T-cell (primary cell): Measurements from ENCODE around the gene ASAP2. TPM values are rescaled to one million over a fixed set of nuclear protein-coding genes. Genes with fewer than 3 reads are reported as not detected.

Experiments
- ATAC-seq, 4 experiments: fragments of 200-7000 bp in 3 of 4; fragments of 150-1000 bp in 1 of 4; cut with Tn5 transposase; replicated peaks in 1 of 4; 1 replicate in 3 of 4; 2 replicates in 1 of 4; pipeline ENCODE4 v1.10.0; 2021; ENCODE audit warnings: moderate library complexity in 3 of 4, mild to moderate bottlenecking in 2 of 4, moderate number of reproducible peaks in 1 of 4
- CTCF ChIA-PET, 2 donors: fragments of 300-600 bp; sonication (Branson Sonifier 250); formaldehyde crosslinking; loops; one replicate each; lab custom pipeline; 2022; ENCODE audit warnings: antibody characterized with exemption in 2 of 2; lab: Charles Lee
- POLR2A ChIA-PET, 2 donors: fragments of 300-600 bp; sonication (Branson Sonifier 250); formaldehyde crosslinking; loops; one replicate each; lab custom pipeline; 2022; ENCODE audit warnings: antibody characterized with exemption in 2 of 2; lab: Charles Lee
- DNase-seq, 35 experiments: peaks; one replicate each; pipeline versions ENCODE4 v3.0.0 to v3.0.0-alpha.2; 2013 to 2023
- H3K27ac ChIP-seq: one replicate; pipeline ENCODE4 v1.5.1; 2013; ENCODE audit warnings: low read length
- H3K27me3 ChIP-seq, 2 experiments: replicated peaks in 1 of 2; 1 replicate in 1 of 2; 2 replicates in 1 of 2; pipeline versions ENCODE4 v1.6.1 to v1.7.0; 2013; ENCODE audit warnings: low read length in 1 of 2, mixed read lengths in 1 of 2; ENCODE audit not compliant: control insufficient read depth in 2 of 2, insufficient read depth in 2 of 2; ENCODE audit errors: extremely low read depth in 1 of 2
- H3K36me3 ChIP-seq, 2 donors: 1 replicate in 1 of 2; 2 replicates in 1 of 2; pipeline versions ENCODE4 v1.6.1 to v1.7.0; 2013; ENCODE audit warnings: low read length in 1 of 2; ENCODE audit not compliant: control insufficient read depth in 2 of 2, insufficient read depth in 1 of 2; ENCODE audit errors: extremely low read depth in 1 of 2
- H3K4me1 ChIP-seq, 2 experiments: 1 replicate in 1 of 2; 2 replicates in 1 of 2; pipeline versions ENCODE4 v1.6.1 to v1.7.0; 2013; ENCODE audit warnings: low read length in 2 of 2, mixed read lengths in 1 of 2; ENCODE audit not compliant: insufficient read depth in 2 of 2, control insufficient read depth in 1 of 2; ENCODE audit errors: extremely low read depth in 1 of 2
- H3K4me3 ChIP-seq, 2 donors: 1 replicate in 1 of 2; 2 replicates in 1 of 2; pipeline versions ENCODE4 v1.5.1 to v1.7.0; 2013; ENCODE audit warnings: mild to moderate bottlenecking in 2 of 2, low read length in 1 of 2, moderate library complexity in 1 of 2; ENCODE audit not compliant: control insufficient read depth in 1 of 2; ENCODE audit errors: extremely low read depth in 1 of 2
- H3K9me3 ChIP-seq: 2 replicates; pipeline ENCODE4 v1.7.0; 2013
- H3K27ac Mint-ChIP-seq, 2 donors: one replicate each; pipeline ENCODE4 v1.8.0; 2020 to 2021; ENCODE audit warnings: mild to moderate bottlenecking in 2 of 2, mixed read lengths in 2 of 2
- H3K27me3 Mint-ChIP-seq, 2 donors: one replicate each; pipeline ENCODE4 v1.8.0; 2021 to 2022; ENCODE audit warnings: mixed read lengths in 2 of 2
- H3K36me3 Mint-ChIP-seq: one replicate; pipeline ENCODE4 v1.8.0; 2021; ENCODE audit warnings: mixed read lengths
- H3K4me1 Mint-ChIP-seq, 3 donors: one replicate each; pipeline ENCODE4 v1.8.0; 2020 to 2022; ENCODE audit warnings: mixed read lengths in 3 of 3, mild to moderate bottlenecking in 1 of 3
- H3K4me3 Mint-ChIP-seq, 3 donors: one replicate each; pipeline ENCODE4 v1.8.0; 2020 to 2022; ENCODE audit warnings: mild to moderate bottlenecking in 3 of 3, mixed read lengths in 3 of 3, moderate library complexity in 3 of 3
- H3K9me3 Mint-ChIP-seq, 3 donors: one replicate each; pipeline ENCODE4 v1.8.0; 2020 to 2022; ENCODE audit warnings: mixed read lengths in 3 of 3
- WGBS: methylation state at CpG from one replicate; pipeline ENCODE4 v1.1.5; 2013; ENCODE audit warnings: missing lambda C conversion rate; ENCODE audit not compliant: insufficient coverage; 5-methylcytosine and 5-hydroxymethylcytosine counted together
- total RNA-seq, 35 experiments: library from RNA in 6 of 35; stranded (reverse) in 6 of 35; fragments of 120-200 nt in 1 of 35; gene quantifications; one replicate each; pipeline versions ENCODE4 v1.2.1 to v1.2.4 and lab custom pipeline; 2013 to 2026

The ASAP2 gene
- total RNA-seq, 5 donors from 2014 or later (not counting 1 experiment from before 2014, with no cell fraction given) = 0.10 to 0.38 (median 0.27) TPM; not detected in 1

GRCh38 chr2:9297156-9297555 is 90.5 kb downstream of the ASAP2 start:
- no peak overlapping the region for H3K27ac ChIP-seq
- no peaks in the 10 kb centered on the region for H3K36me3 ChIP-seq
- Mint-ChIP-seq H3K4me1 (no peaks in the 10 kb centered on the region), H3K36me3 (no peaks in the 10 kb centered on the region), H3K9me3 (no peaks in the 10 kb centered on the region), H3K27ac (no peak overlapping the region), H3K27me3 (peaks cover 3 to 10% of the 10 kb centered on the region in 2 donors), H3K4me3 (no peak overlapping the region)
- ChIA-PET POLR2A (interaction anchor here in 1 of 2 donors (0.6 kb wide), 1 partner anchor 11 kb away, joined by 4 read pairs; no protein-coding TSS in a partner anchor), CTCF (no interaction called here)
- H3K4me1 ChIP-seq = no peaks in the 10 kb centered on the region
- 88% methylated on average over 5 of the region's 6 CpGs for WGBS
- H3K27me3 ChIP-seq = peaks cover 0 to 23% of the 10 kb centered on the region in 2 experiments
- no peaks in the 10 kb centered on the region for H3K9me3 ChIP-seq
- H3K4me3 ChIP-seq = no peak overlapping the region
- ATAC-seq (no peak), DNase-seq (no peak)

- Histone ChIP-seq H3K4me1 (no peaks in the 10 kb centered on the region), H3K27me3 (peaks cover 0 to 23% of the 10 kb centered on the region in 2 experiments), H3K36me3 (no peaks in the 10 kb centered on the region), H3K4me3 (no peak overlapping the region), H3K9me3 (no peaks in the 10 kb centered on the region), H3K27ac (no peak overlapping the region)
- H3K36me3 Mint-ChIP-seq = no peaks in the 10 kb centered on the region
- 81% methylated on average over 7 of the region's 7 CpGs for WGBS
- H3K9me3 Mint-ChIP-seq = no peaks in the 10 kb centered on the region
- peaks cover 3 to 7% of the 10 kb centered on the region in 2 donors for H3K27me3 Mint-ChIP-seq
- DNase-seq = no peak
- H3K27ac Mint-ChIP-seq = no peak overlapping the region
- CTCF ChIA-PET = no interaction called here
- no peaks in the 10 kb centered on the region for H3K4me1 Mint-ChIP-seq
- POLR2A ChIA-PET = no interaction called here
- no peak for ATAC-seq
- H3K4me3 Mint-ChIP-seq = no peak overlapping the region
Measured at GRCh38 chr2:9297807-9298206, 91.2 kb downstream of the ASAP2 start.

GRCh38 chr2:9298583-9298982 is 92.0 kb downstream of the ASAP2 start:
- Histone ChIP-seq H3K27ac (no peak overlapping the region), H3K36me3 (no peaks in the 10 kb centered on the region), H3K9me3 (no peaks in the 10 kb centered on the region), H3K4me1 (no peaks in the 10 kb centered on the region), H3K4me3 (no peak overlapping the region), H3K27me3 (peaks cover 0 to 26% of the 10 kb centered on the region in 2 experiments)
- WGBS = 69% methylated on average over 4 of the region's 7 CpGs
- Mint-ChIP-seq H3K4me1 (no peaks in the 10 kb centered on the region), H3K4me3 (no peak overlapping the region), H3K27ac (no peak overlapping the region), H3K9me3 (no peaks in the 10 kb centered on the region), H3K27me3 (peaks cover 3 to 7% of the 10 kb centered on the region in 2 donors), H3K36me3 (no peaks in the 10 kb centered on the region)
- CTCF ChIA-PET = no interaction called here
- POLR2A ChIA-PET = no interaction called here
- no peak for ATAC-seq
- DNase-seq = no peak

- CTCF ChIA-PET = no interaction called here
- no peak for ATAC-seq
- Mint-ChIP-seq H3K27me3 (peaks cover 3 to 9% of the 10 kb centered on the region in 2 donors), H3K36me3 (no peaks in the 10 kb centered on the region), H3K4me1 (no peaks in the 10 kb centered on the region), H3K27ac (no peak overlapping the region), H3K4me3 (no peak overlapping the region), H3K9me3 (no peaks in the 10 kb centered on the region)
- no peak overlapping the region for H3K27ac ChIP-seq
- POLR2A ChIA-PET = no interaction called here
- no peaks in the 10 kb centered on the region for H3K9me3 ChIP-seq
- H3K27me3 ChIP-seq = peaks cover 0 to 25% of the 10 kb centered on the region in 2 experiments
- no peaks in the 10 kb centered on the region for H3K4me1 ChIP-seq
- no peak overlapping the region for H3K4me3 ChIP-seq
- 73% methylated on average over 6 of the region's 17 CpGs for WGBS
- DNase-seq = no peak
- no peaks in the 10 kb centered on the region for H3K36me3 ChIP-seq
Measured at GRCh38 chr2:9299161-9300100, 92.8 kb downstream of the ASAP2 start.

- H3K27me3 Mint-ChIP-seq = peaks cover 3 to 9% of the 10 kb centered on the region in 2 donors
- WGBS = 86% methylated on average over 2 of the region's 3 CpGs
Measured at GRCh38 chr2:9300214-9300613, 93.6 kb downstream of the ASAP2 start.

GRCh38 chr2:9300829-9301453 is 94.3 kb downstream of the ASAP2 start:
- Mint-ChIP-seq H3K4me1 (no peaks in the 10 kb centered on the region), H3K36me3 (no peaks in the 10 kb centered on the region), H3K27me3 (peaks cover 0 to 9% of the 10 kb centered on the region in 2 donors), H3K9me3 (no peaks in the 10 kb centered on the region), H3K4me3 (no peak overlapping the region), H3K27ac (no peak overlapping the region)
- H3K4me1 ChIP-seq = no peaks in the 10 kb centered on the region
- H3K4me3 ChIP-seq = no peak overlapping the region
- DNase-seq = no peak
- H3K27me3 ChIP-seq = peaks cover 0 to 17% of the 10 kb centered on the region in 2 experiments
- no peaks in the 10 kb centered on the region for H3K9me3 ChIP-seq
- WGBS = 82% methylated on average over 6 of the region's 10 CpGs
- H3K27ac ChIP-seq = no peak overlapping the region
- no peak for ATAC-seq
- no peaks in the 10 kb centered on the region for H3K36me3 ChIP-seq
- CTCF ChIA-PET = no interaction called here
- POLR2A ChIA-PET = no interaction called here

More at GRCh38 chr2:9300214-9300613, 93.6 kb downstream of the ASAP2 start:
- Histone ChIP-seq H3K36me3 (no peaks in the 10 kb centered on the region), H3K4me3 (no peak overlapping the region), H3K27me3 (peaks cover 0 to 23% of the 10 kb centered on the region in 2 experiments), H3K4me1 (no peaks in the 10 kb centered on the region), H3K27ac (no peak overlapping the region), H3K9me3 (no peaks in the 10 kb centered on the region)
- Mint-ChIP-seq H3K9me3 (no peaks in the 10 kb centered on the region), H3K4me3 (no peak overlapping the region), H3K4me1 (no peaks in the 10 kb centered on the region), H3K27ac (no peak overlapping the region), H3K36me3 (no peaks in the 10 kb centered on the region)
- CTCF ChIA-PET = no interaction called here
- no peak for DNase-seq
- ATAC-seq = no peak
- POLR2A ChIA-PET = no interaction called here
